GM19324 (cell line): Measurements from ENCODE around the gene COL6A3.

ENCODE experiments used
- ATAC-seq: cut with Tn5 transposase; IDR thresholded peaks from one replicate; pipeline ENCODE4 v1.9.1; 2021; ENCODE audit warnings: mild to moderate bottlenecking, moderate library complexity; ENCODE audit not compliant: unreplicated experiment, low FRiP score

COL6A3 gene

DNA sequence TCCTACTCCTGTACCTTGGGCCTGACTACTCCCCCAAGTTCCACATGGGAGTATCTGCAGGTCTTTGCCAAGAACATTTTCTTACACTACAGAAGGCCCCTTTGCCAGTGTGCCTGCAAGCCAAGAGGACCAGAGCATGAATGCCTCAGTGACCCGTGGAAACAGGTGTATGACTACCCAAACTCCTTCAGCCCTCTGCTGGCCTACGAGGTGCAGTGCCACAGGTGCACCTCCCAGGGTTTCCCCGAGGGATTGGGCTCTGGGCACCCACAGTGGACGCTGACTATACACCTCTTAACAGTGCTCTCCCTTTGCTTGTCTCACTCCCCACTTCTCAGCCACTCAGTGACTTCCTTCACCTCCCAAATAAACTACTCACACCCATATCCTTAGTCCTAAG lies 91.4 kb downstream of the COL6A3 start:
- ATAC-seq: no peak

DNA sequence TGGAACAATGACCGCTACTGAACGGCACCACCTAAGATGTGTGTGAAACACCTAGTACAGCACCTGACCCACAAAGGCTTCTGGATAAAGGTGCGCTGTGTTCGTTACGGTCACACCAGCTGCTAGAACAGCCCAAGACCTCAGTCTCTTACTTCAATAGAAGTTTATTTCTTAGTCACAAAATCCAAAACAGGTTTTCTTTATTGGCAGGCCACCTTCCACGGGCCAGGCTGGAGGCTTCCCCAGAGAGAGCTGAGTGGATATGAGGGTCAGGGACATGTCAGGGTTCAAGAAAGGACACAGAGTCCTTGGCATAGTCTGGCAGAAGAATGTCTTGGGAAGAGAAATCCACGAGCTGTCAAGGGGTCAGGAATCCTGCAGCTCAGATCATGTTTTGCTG lies 92.2 kb downstream of the COL6A3 start:
- no peak for ATAC-seq

DNA sequence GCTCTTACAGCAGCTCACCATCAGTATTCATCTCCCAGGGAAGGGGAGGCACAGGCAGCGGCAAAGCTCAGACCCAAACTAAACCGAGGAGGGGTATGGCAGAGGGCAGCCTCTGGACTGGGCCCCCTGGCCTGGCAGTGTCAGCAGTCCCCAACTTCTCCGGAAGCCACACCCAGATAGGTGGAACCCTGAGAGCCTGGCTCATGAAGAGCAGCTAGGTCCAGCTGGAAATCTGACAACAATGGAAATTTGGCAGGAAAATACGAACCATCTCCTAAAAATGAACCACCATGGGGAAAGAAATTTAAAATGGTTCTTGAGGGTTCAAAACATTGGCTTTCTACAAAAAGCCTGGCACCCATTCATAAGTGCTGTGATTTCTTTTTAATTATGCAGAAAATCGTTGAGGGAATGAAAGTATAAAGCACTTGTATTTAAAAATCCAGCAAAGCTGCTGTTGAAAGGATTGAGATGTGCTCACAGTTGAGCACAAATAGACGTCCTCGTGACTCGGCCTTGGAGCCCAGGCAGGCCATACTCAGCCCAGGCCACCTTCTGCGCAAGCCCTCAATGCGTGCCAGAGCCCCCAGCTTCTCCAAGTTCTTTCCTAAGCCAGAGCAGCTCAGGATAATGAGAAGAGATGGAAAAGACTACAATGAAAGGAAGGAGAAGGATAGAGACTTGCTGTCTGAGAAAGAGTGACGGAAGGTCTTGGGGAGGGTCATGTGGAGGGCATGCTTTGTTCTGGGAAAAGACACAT lies 93.0 kb downstream of the COL6A3 start:
- ATAC-seq: no peak

DNA sequence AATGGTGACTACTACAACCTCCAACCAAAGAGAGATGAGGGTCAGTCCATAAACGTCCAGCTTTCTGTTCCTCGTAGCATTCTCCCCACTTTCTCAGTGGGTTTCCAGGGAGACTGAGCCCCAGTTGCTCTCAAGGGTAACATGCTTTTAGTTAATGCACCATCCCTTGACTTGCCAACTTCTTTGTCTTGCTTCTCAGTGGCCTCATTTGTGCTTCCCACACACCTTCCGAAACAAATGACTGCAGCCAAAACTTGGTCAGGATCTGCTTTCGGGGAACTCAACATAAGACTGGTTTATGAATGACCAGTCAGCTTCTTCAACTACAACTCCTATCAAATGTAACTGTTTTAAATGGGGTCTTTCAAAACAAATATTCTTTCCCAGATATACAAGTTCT lies 94.1 kb downstream of the COL6A3 start:
- ATAC-seq: no peak

DNA sequence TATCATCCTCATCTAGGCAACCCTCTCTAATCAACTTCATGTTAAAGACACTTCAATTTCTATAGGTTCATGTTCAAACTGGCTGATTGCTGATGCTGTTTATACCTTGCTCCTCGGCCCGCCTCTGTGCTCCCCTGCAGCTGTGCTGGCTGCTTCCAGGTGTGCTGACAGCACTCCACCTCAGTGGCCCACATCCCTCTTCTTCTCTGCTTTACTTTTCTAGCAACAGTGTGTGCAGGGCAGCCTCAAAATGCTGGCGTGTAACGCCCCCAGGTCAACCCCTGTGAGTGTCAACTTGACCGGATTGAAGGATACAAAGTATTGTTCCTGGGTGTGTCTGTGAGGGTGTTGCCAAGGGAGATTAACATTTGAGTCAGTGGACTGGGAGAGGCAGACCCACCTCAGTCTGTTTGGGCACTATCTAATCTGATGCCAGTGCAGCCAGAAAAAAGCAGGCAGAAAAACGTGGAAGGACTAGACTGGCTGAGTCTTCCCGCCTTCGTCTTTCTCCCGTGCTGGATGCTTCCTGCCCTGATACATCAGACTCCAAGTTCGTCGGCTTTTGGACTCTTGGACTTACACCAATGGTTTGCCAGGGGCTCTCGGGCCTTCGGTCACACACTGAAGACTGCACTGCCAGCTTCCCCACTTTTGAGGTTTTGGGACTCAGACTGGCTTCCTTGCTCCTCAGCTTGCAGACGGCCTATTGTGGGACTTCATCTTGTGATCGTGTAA lies 94.7 kb downstream of the COL6A3 start:
- ATAC-seq: no peak

DNA sequence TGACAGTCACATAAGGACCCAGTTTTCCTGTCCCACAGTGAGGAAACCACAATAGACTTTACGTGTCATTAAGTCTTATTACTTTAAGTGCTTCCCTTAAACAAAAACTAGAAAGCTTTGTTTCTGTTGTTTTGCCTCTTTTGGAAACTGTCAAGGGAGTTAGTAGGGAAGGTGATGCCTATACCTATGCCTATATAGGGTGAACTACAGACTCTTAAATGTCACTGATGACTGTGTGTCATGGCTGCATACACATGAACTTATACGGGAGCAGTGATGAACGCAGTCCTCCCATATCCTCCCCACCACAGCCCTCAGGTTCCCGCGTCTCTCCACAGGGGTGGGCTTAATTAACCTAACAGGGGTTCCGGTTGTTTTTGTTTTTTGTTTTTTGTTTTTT lies 97.6 kb downstream of the COL6A3 start:
- no peak for ATAC-seq

DNA sequence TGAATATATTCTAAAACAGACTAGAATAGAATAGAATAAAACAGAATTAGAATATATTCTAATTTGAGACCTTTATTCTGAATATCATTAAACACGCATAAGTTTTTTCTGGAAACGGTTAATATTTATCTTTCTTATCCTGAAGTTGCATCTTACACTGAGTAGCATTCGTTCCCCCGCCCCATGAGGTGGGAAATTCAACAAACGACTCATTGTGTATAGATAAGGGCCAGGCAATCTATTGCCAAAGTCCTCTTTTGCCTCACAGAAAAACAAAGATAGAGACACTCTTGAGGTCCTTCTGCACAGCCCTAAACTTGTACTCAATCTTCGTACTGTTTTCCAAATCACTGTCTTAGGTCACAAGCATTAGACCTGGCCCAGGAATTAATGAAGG lies 98.1 kb downstream of the COL6A3 start:
- no peak for ATAC-seq

DNA sequence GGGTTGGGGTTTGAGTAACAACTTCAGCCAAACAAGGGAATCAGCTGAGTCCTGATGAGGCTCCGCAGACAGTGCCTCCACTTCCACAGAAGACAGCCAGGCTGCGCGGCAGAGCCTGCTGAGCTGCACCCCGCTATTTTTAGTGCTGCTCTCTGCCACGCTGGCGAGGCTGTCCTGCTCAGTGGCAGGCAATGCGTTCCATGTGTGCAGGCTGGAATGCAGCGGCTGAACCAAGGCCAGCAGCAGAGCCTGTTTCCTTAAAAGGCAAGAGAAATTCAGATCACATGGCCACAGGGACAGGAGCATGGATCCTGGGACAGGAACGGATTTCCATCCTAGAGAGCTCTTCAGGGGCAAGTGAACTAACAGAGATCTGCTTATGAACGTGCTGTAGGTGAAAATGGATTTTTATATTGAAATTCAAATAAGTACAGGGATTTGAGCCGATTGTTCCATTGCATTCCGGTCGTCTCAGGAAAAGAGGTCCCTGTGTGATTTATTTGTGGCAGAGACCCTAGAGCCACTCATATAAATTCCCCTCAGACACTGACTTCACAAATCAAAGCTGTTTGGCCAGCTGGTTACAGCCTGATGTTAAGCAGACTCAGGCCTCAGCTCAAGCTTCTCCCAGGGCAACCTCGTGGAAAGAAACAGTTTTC lies 98.7 kb downstream of the COL6A3 start:
- no peak for ATAC-seq

DNA sequence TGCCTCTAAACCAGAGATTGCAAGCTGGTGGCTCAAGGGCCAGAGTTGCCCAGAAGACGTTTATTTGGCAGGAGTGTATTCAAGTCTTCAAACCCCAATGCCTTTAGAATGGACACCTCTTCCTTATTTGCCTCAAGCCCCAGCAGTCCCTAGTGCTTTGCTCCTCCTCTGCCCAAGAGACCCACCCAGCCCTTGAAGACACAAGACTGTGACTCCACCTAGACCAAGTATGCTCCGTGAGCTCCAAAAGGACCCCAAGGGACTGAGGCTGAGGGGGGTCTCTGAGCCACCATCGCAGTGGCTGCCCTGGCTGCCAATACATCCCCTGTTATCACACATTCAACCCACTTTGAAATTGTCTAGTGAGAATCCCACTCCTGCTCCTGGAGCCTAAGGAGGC lies 99.3 kb downstream of the COL6A3 start:
- no peak for ATAC-seq

DNA sequence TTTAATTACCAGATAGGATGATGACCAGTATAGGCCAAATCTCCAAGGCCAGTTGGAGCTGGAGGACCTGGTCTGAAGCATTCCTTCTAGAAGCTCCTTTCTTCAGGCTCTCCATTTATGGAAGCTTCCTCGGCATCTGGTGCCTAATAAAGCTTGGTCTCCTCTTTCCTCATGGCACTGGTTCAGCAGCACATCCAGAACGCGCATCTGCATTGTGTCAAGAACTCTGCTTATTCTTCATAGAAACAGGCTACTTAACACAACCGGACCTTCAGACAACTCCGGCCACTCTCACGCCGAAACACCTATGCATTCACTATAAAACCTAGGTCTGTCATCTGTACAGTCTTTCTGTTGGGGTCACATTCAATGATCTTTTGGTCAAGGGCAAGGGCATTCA lies 99.8 kb downstream of the COL6A3 start:
- ATAC-seq: no peak

DNA sequence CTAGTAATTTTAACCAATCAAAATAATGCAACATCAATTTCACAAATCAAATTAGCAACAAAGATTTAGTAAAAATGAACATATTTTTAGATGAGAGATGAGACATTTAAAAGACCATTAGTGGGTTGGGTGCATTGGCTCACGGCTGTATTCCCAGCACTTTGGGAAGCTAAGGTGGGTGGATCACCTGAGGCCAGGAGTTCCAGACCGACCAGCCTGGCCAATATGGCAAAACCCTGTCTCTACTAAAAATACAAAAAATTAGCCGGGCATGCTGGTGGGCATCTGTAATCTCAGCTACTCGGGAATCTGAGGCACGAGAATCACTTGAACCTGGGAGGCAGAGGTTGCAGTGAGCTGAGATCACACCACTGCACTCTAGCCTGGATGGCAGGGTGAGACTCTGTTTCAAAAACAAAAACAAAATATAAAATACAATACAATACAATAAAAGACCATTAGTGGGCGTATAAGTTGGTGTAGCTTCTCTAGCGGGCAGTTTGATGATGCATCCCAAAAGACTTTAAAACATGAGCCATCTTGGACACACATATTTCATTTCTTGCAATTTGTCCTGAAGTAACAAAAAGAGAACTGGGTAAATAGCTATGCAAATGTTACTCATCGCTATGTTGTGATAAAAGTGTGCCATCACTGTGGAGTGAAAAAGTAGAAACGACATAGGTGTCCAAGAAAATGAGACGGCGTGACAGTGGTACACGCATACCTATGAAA lies 101.8 kb downstream of the COL6A3 start:
- ATAC-seq: no peak

DNA sequence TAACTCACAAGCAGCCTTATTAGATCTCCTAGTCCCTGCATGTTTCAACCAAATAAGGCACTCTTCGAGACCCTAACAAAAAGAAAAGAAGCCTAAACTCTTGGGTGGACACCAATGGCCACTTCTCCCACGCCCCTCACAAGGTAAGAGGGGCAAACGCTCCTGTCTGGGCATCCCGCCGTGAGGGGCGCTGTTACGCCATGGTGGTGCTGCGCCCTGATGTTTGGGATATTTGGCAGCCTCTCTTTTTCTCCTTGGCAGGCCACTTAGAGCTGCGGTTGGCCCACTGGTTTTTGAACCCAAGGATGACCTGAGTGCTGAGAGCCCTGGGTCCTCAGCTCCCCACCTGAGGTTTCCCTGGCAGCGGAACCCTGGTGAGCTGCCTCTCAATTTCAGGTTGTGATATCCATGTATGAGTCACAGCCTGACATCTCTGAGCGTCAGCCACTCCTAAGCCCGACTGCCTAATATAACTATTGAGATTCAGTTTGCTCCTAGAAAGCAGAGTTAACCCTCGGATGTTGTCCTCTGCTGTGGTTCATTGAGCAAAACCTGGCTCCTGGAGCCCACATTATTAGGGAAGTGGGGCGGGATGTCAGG lies 103.3 kb downstream of the COL6A3 start:
- ATAC-seq: no peak

DNA sequence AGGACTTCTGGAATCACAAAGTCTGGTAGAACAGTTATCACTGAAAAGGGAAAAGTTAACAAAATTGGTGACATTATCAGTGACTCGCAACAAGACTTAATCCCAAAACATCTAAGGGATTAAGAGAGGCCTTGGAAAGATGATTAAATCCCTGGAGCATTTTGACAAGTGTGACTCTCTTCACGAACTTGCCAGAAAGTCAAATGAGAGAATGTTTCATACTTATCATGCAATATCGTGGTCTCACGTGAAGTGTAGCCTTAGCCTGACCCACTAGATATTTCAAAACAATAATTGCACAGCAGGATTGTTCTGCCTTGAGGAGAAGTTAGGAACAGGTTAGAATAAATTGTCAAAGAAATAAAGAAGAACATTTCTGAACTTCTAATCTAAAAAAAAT lies 104.5 kb downstream of the COL6A3 start:
- ATAC-seq: no peak

DNA sequence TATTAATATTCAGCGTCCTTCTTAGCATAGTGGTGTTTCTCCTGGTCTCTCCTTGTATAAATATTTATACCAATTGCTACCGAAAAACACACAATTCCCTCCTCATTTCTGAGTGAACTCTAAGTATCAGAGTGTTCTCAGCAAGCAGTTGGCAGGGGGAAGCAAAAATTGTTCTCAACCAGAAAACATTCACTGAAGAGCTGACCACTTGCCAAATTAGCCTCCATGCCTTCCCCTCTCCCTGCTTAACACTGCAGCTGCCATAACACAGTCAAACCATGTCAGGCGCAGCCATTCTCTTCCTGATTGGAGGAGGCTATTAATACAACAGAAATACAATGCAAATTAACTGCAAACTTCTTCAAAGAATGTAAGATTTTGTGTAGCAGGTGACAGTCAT lies 105.0 kb downstream of the COL6A3 start:
- ATAC-seq: no peak

DNA sequence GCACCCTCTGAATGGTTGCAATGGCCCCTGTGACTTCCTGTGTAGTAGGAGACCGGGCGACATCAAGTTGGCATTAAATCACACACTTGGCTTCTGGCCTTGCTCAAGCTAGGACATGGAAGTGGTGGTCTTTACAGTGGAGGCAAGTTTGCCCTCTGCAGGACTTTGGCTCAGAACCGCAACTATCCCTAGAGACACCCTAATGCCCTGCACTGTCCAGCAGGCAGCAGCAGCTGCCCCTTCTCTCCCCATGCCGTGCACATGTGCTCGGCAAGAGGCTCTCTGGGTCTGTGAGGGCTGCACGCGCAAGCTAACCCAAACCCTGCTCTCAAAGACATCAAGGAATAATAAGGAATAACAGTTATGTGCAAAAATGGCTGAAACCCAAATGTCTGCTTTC lies 106.5 kb downstream of the COL6A3 start:
- no peak for ATAC-seq

DNA sequence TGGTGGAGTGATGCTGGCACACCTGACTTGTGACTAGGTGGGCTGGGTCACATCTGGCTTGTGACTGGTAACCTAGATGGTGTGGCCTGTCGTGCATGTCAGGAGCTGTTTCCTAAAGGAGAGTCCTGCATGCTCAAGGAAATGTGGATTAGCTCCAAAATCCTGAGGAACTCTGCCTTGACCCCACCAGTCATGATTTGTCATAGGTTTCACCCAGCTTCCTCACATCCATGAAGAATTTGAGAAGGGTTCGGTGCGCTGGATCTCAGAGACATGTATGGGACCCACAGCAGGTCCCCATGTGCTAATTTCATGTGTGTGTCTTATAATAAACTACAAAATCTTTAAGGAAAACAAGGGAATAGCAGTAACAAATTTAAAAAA lies 107.2 kb downstream of the COL6A3 start:
- ATAC-seq: no peak

DNA sequence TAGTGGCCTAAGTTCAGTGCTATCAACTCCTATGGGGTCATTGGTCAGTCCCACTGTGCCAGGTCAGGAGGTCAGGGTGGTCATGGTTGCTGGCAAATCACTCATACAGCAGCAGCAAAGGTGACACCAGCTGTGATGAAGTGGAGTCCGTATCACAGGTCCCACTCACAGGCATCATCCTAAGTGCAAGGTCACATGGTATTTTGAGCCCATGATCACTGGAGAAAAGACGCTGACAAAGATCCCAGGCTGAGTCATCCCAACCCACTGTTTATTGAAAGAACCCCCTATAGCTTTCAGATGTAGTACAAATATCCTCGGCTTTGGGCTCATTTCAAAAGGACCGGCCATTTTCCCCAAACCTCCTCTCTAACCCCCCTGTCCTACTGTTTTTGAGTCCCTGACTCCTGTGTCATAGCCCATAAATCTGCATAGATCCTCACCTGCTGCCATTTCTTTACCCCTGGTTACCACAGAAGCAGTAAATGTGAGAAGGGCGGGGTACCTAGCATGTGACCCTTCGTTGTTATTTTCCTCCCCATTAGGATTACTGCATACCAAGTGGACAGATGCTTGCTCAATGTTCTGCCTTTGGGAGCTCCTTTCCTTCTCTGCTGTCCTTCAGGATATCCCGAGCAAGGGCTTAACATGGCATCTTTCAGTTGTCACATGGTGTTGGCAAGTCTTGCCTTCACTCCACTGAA lies 107.7 kb downstream of the COL6A3 start:
- no peak for ATAC-seq

DNA sequence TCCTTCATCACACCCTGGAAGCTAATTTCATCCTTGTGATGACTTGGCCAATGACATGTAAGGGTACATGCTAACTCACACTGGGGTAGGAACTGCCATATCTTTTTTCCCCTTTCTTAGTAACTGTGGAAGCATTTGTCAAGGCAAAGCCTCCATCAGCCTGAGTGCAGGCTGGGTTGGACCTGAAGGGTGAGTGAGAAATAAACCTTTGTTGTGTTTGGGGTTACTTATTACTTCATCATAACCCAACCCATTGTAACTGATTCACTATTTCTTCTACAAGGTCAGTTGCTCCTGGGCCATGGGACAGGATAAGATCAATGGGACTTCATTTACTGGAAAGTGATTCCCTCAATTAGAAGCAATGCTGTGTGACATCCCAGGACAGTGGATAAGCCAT lies 108.4 kb downstream of the COL6A3 start:
- ATAC-seq: no peak

DNA sequence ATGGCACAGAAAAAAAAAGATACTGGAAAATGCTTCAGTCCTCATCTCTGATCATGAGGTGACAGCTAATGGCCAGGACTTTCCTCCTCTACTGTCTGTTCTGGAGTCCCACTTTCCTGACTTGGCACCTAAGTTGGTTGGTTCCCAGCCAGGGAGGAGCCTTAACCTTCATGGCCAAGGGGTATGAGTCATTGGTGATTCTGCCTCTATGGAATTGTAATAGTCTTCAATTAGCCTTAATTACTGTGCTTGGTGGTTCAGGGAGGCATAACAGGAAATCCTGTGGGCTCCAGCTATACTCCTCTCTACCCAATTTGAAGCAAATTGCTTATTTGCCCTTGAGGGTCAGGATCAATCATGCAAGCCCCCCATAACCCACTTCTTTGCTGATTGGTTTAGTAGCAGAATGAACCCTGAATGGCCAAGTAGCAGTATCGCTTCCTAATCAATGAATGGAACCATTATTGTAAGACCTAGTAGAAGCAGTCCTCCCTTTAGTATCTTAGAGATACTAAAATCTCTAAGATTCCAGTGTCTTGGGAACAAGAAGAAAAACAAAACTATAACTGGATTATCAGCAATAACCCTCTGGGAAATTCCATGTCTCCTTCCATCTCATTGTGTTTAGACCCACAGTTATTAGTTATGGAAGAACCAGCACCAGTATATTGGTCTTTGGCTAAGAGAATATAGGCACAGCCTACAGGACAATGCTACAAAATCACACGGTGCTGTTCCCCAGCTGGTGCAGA lies 109.0 kb downstream of the COL6A3 start:
- no peak for ATAC-seq
